ENCODE data around the gene SCN1A. TPM values are rescaled to one million over a fixed set of nuclear protein-coding genes. Genes with fewer than 3 reads are reported as not detected.

Gene SCN1A
- total RNA-seq, 1 experiment from 2014 or later, result not detected

- Histone ChIP-seq H3K4me3 (ENCODE audit: low read depth in 2 of 2, low read length in 2 of 2) (no peak overlapping the region), H3K9me3 (ENCODE audit: control insufficient read depth, insufficient read depth, low read depth, low read length) (no peaks in the 10 kb centered on the region), H3K27ac (ENCODE audit: low read length) (no peak overlapping the region), H3K36me3 (ENCODE audit: control insufficient read depth, insufficient read depth, low read length) (no peaks in the 10 kb centered on the region), H3K27me3 (ENCODE audit: control insufficient read depth, insufficient read depth, low read length) (no peaks in the 10 kb centered on the region; the same call in 1 of the 2 replicates), H3K4me1 (ENCODE audit: control insufficient read depth, insufficient read depth, low read length) (no peaks in the 10 kb centered on the region)
- ChIA-PET CTCF (no interaction called here), POLR2A (no interaction called here)
- no peak for ATAC-seq
- no peak for DNase-seq (ENCODE audit: low read depth, low spot score)
- intact Hi-C loops (cut with micrococcal nuclease; ENCODE audit: unreplicated experiment) (no loop called here), in situ Hi-C loops (cut with HindIII; ENCODE audit: low pct_unique_long_range_greater_than_20kb, low sequenced_read_pairs) (no loop called here)
- BruUV-seq (replicated peaks), result no TSS peak
- TF ChIP-seq, protein P1, sequence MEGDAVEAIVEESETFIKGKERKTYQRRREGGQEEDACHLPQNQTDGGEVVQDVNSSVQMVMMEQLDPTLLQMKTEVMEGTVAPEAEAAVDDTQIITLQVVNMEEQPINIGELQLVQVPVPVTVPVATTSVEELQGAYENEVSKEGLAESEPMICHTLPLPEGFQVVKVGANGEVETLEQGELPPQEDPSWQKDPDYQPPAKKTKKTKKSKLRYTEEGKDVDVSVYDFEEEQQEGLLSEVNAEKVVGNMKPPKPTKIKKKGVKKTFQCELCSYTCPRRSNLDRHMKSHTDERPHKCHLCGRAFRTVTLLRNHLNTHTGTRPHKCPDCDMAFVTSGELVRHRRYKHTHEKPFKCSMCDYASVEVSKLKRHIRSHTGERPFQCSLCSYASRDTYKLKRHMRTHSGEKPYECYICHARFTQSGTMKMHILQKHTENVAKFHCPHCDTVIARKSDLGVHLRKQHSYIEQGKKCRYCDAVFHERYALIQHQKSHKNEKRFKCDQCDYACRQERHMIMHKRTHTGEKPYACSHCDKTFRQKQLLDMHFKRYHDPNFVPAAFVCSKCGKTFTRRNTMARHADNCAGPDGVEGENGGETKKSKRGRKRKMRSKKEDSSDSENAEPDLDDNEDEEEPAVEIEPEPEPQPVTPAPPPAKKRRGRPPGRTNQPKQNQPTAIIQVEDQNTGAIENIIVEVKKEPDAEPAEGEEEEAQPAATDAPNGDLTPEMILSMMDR (IDR thresholded peaks at IDR 0.05), result no peak
- TF ChIP-seq SIN3A (IDR thresholded peaks at IDR 0.05; ENCODE audit: borderline replicate concordance, insufficient read depth, low read depth, low read length), result no peak
- TF ChIP-seq TCF7L2 (IDR thresholded peaks at IDR 0.05; ENCODE audit: low read depth, low read length), result no peak
- no peak for TF ChIP-seq REST (IDR thresholded peaks at IDR 0.05; ENCODE audit: insufficient read depth in 1 of 2, low read depth in 2 of 2, low read length in 1 of 2)
- no peak for TF ChIP-seq POLR2AphosphoS5 (IDR thresholded peaks at IDR 0.05; ENCODE audit: low read depth, low read length)
Observed at GRCh38 chr2:166138144-166138543, 10.3 kb upstream of the SCN1A start.

DNA sequence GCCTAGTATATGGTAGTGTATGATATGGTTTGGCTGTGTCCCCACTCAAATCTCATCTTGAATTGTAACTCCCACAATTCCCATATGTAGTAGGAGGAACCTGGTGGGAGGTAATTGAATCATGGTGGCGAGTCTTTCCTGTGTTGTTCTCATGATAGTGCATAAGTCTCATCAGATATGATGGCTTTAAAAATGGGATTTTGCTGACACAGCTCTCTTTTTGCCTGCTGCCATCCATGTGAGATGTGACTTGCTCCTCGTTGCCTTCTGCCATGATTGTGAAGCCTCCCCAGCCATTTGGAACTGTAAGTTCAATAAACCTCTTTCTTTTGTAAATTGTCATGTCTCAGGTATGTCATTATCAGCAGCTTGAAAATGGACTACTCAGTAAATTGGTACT lies 9.5 kb upstream of the SCN1A start:
- CTCF ChIA-PET, result no interaction called here
- no peak overlapping the region for H3K27ac ChIP-seq (ENCODE audit: low read length)
- in situ Hi-C loops (cut with HindIII; ENCODE audit: low pct_unique_long_range_greater_than_20kb, low sequenced_read_pairs), result no loop called here

More for the DNA sequence above, 9.5 kb upstream of the SCN1A start:
- Histone ChIP-seq H3K4me3 (ENCODE audit: low read depth in 2 of 2, low read length in 2 of 2) (no peak overlapping the region), H3K4me1 (ENCODE audit: control insufficient read depth, insufficient read depth, low read length) (no peaks in the 10 kb centered on the region), H3K36me3 (ENCODE audit: control insufficient read depth, insufficient read depth, low read length) (no peaks in the 10 kb centered on the region), H3K27me3 (ENCODE audit: control insufficient read depth, insufficient read depth, low read length) (peaks cover under 1% of the 10 kb centered on the region), H3K9me3 (ENCODE audit: control insufficient read depth, insufficient read depth, low read depth, low read length) (no peaks in the 10 kb centered on the region)
- intact Hi-C loops (cut with micrococcal nuclease; ENCODE audit: unreplicated experiment), result no loop called here
- ATAC-seq (no peak), DNase-seq (ENCODE audit: low read depth, low spot score) (no peak)
- TF ChIP-seq, protein P1 (IDR thresholded peaks at IDR 0.05), result no peak
- TF ChIP-seq POLR2AphosphoS5 (IDR thresholded peaks at IDR 0.05; ENCODE audit: low read depth, low read length) (no peak), TCF7L2 (IDR thresholded peaks at IDR 0.05; ENCODE audit: low read depth, low read length) (no peak), REST (IDR thresholded peaks at IDR 0.05; ENCODE audit: insufficient read depth in 1 of 2, low read depth in 2 of 2, low read length in 1 of 2) (no peak), SIN3A (IDR thresholded peaks at IDR 0.05; ENCODE audit: borderline replicate concordance, insufficient read depth, low read depth, low read length) (no peak)
- BruUV-seq (replicated peaks), result no TSS peak
- POLR2A ChIA-PET, result no interaction called here
